GM12878 (cell line): Measurements from ENCODE around the gene ULK4. TPM values are rescaled to one million over a fixed set of nuclear protein-coding genes. Genes with fewer than 3 reads are reported as not detected.

Experiments used
- ATAC-seq: fragments of 200-7000 bp; cut with Tn5 transposase; 3 replicates; pipeline ENCODE4 v1.9.1; 2020; ENCODE audit warnings: mild to moderate bottlenecking, moderate library complexity
- BruUV-seq: library from RNA; stranded (reverse); fragments of 400-500 nt; replicated peaks from 2 replicates; lab custom pipeline; 2021; lab: Mats Ljungman, UMichigan
- CTCF ChIA-PET: fragments of 300-600 bp; sonication (Branson Sonifier 250); formaldehyde crosslinking; extraction: SDS; loops from one replicate; lab custom pipeline; 2021; ENCODE audit warnings: inconsistent platforms; lab: Yijun Ruan, JAX
- POLR2A ChIA-PET: fragments of 350-600 bp; formaldehyde crosslinking; extraction: SDS; loops from one replicate; lab custom pipeline; 2021; ENCODE audit warnings: inconsistent platforms; lab: Charles Lee
- RAD21 ChIA-PET: fragments of 300-600 bp; sonication (Branson Sonifier 250); formaldehyde crosslinking; loops from one replicate; lab custom pipeline; 2023; ENCODE audit warnings: antibody characterized with exemption; ENCODE audit not compliant: unreplicated experiment; lab: Charles Lee
- SMC1A ChIA-PET: fragments of 300-600 bp; sonication (Branson Sonifier 250); formaldehyde crosslinking; loops from one replicate; lab custom pipeline; 2023; ENCODE audit not compliant: unreplicated experiment, uncharacterized antibody; lab: Charles Lee
- DNase-seq: peaks from one replicate; pipeline ENCODE4 v3.0.0-alpha.2; 2011; ENCODE audit warnings: low read depth, low spot score
- FAIRE-seq: peaks from 3 replicates; lab custom pipeline; 2011; peaks lifted over from hg19 to GRCh38; lab: Jason Lieb, UNC
- H2AFZ ChIP-seq: 2 replicates; pipeline ENCODE4 v1.6.0; 2011; ENCODE audit warnings: low read depth, low read length, control low read depth; ENCODE audit not compliant: control insufficient read depth
- H3K27ac ChIP-seq: 2 replicates; pipeline ENCODE4 v1.5.1; 2011; ENCODE audit warnings: control low read depth; ENCODE audit not compliant: control insufficient read depth, insufficient read depth
- H3K27me3 ChIP-seq, 2 experiments: replicated peaks in 1 of 2; 2 replicates each; pipeline versions ENCODE4 v1.6.0 to v1.6.1; 2011; ENCODE audit warnings: low read length in 1 of 2; ENCODE audit not compliant: control insufficient read depth in 2 of 2, insufficient read depth in 2 of 2
- H3K36me3 ChIP-seq, 2 experiments: 2 replicates each; pipeline ENCODE4 v1.5.1; 2011; ENCODE audit warnings: low read length in 1 of 2; ENCODE audit not compliant: control insufficient read depth in 2 of 2, insufficient read depth in 2 of 2
- H3K4me1 ChIP-seq: 2 replicates; pipeline ENCODE4 v1.6.1; 2011; ENCODE audit warnings: mild to moderate bottlenecking, low read length, moderate library complexity, mixed read lengths; ENCODE audit not compliant: control insufficient read depth, insufficient read depth
- H3K4me2 ChIP-seq: 2 replicates; pipeline ENCODE4 v1.6.0; 2011; ENCODE audit warnings: control low read depth; ENCODE audit not compliant: control insufficient read depth, insufficient read depth
- H3K4me3 ChIP-seq: fragments of 200-600 bp; sonication (generic); 2 replicates; pipeline ENCODE4 v1.5.1; 2016
- H3K79me2 ChIP-seq: 2 replicates; pipeline ENCODE4 v1.6.0; 2011; ENCODE audit warnings: low read length; ENCODE audit not compliant: control insufficient read depth, insufficient read depth
- H3K9ac ChIP-seq: 2 replicates; pipeline ENCODE4 v1.8.0; 2011; ENCODE audit warnings: low read length, control low read depth, mixed read lengths; ENCODE audit not compliant: control insufficient read depth, insufficient read depth
- H3K9me3 ChIP-seq: replicated peaks from 3 replicates; pipeline ENCODE4 v1.5.1; 2011; ENCODE audit warnings: mild to moderate bottlenecking, low read length; ENCODE audit not compliant: control insufficient read depth, insufficient read depth
- H4K20me1 ChIP-seq: 2 replicates; pipeline ENCODE4 v1.6.0; 2011; ENCODE audit not compliant: control insufficient read depth, insufficient read depth
- ATF3 ChIP-seq: IDR thresholded peaks from 2 replicates; pipeline ENCODE4 v1.6.1; 2011; ENCODE audit warnings: low read depth, mild to moderate bottlenecking, low read length, moderate library complexity, borderline replicate concordance; ENCODE audit errors: extremely low read depth
- ATF7 ChIP-seq: fragments of 450-650 bp; IDR thresholded peaks from 2 replicates; pipeline ENCODE4 v1.6.1; 2016; ENCODE audit warnings: low read depth, mild to moderate bottlenecking
- IRF3 ChIP-seq: fragments of 450-650 bp; IDR thresholded peaks from 2 replicates; pipeline ENCODE4 v1.6.1; 2014; ENCODE audit warnings: mild to moderate bottlenecking
- MTA2 ChIP-seq: fragments of 450-650 bp; IDR thresholded peaks from 2 replicates; pipeline ENCODE4 v1.6.1; 2016; ENCODE audit warnings: low read depth, mild to moderate bottlenecking, moderate library complexity
- NBN ChIP-seq: fragments of 450-650 bp; IDR thresholded peaks from 2 replicates; pipeline ENCODE4 v1.6.1; 2016
- NR2C1 ChIP-seq: fragments of 450-650 bp; IDR thresholded peaks from 2 replicates; pipeline ENCODE4 v1.6.1; 2017; ENCODE audit warnings: antibody characterized with exemption, mild to moderate bottlenecking, moderate library complexity
- NR2C2 ChIP-seq: IDR thresholded peaks from 2 replicates; pipeline ENCODE4 v1.6.1; 2011; ENCODE audit warnings: borderline replicate concordance, low read depth; ENCODE audit not compliant: control insufficient read depth, insufficient read length
- PAX8 ChIP-seq: fragments of 450-650 bp; IDR thresholded peaks from 2 replicates; pipeline ENCODE4 v1.6.1; 2017; ENCODE audit warnings: mild to moderate bottlenecking, moderate library complexity
- PKNOX1 ChIP-seq: fragments of 450-650 bp; IDR thresholded peaks from 2 replicates; pipeline ENCODE4 v1.6.1; 2016; ENCODE audit warnings: mild to moderate bottlenecking
- POLR2AphosphoS2 ChIP-seq: IDR thresholded peaks from 2 replicates; pipeline ENCODE4 v1.6.1; 2011; ENCODE audit warnings: low read depth, mild to moderate bottlenecking, low read length, improper control_type of control experiment, moderate library complexity
- PRDM15 ChIP-seq: fragments of 450-650 bp; formaldehyde crosslinking; IDR thresholded peaks from 2 replicates; pipeline ENCODE4 v1.4.0; 2020; ENCODE audit warnings: mild to moderate bottlenecking, moderate library complexity
- SIN3A ChIP-seq: IDR thresholded peaks from 2 replicates; pipeline ENCODE4 v1.6.1; 2012; ENCODE audit warnings: low read depth, low read length, improper control_type of control experiment
- SKIL ChIP-seq: fragments of 450-650 bp; IDR thresholded peaks from 2 replicates; pipeline ENCODE4 v1.6.1; 2017; ENCODE audit warnings: mild to moderate bottlenecking, low read depth, inconsistent platforms; ENCODE audit not compliant: poor library complexity, severe bottlenecking
- TAF1 ChIP-seq: IDR thresholded peaks from 2 replicates; pipeline ENCODE4 v1.6.1; 2011; ENCODE audit warnings: mild to moderate bottlenecking, low read depth, low read length, borderline replicate concordance
- TCF3 ChIP-seq: IDR thresholded peaks from 2 replicates; pipeline ENCODE4 v1.6.1; 2012; ENCODE audit warnings: low read depth, mild to moderate bottlenecking, low read length, borderline replicate concordance; ENCODE audit not compliant: insufficient read depth
- WGBS: methylation state at CpG from one replicate; pipeline ENCODE4 v1.1.6; 2016; ENCODE audit warnings: low lambda C conversion rate; ENCODE audit not compliant: insufficient replicate concordance, insufficient coverage; ENCODE audit errors: missing lambda C conversion rate; 5-methylcytosine and 5-hydroxymethylcytosine counted together
- in situ Hi-C: fragments of 300-500 bp; cut with MboI; formaldehyde crosslinking; loops from 9 replicates; pipeline ENCODE4 v1.14.3; 2018; ENCODE audit warnings: mixed read lengths
- intact Hi-C: fragments of 100-400 bp; cut with micrococcal nuclease; formaldehyde crosslinking; loops from one replicate; pipeline ENCODE4 v1.14.2; 2022; ENCODE audit not compliant: unreplicated experiment
- polyA plus RNA-seq, 11 experiments: library from polyadenylated mRNA; depleted of rRNA in 4 of 11; unstranded in 6 of 11; stranded (reverse) in 5 of 11; fragments of >200 nt; fragmentation: Nextera tagmentation in 4 of 11; fragmentation: Illumina TruSeq in 1 of 11; extraction: Ambion mirVana in 4 of 11; extraction: Trizol in 1 of 11; gene quantifications; 1 replicate in 1 of 11; 2 replicates in 10 of 11; pipeline versions ENCODE4 v1.2.1 to v1.2.3, GENCODE V29; 2011 to 2016; ENCODE audit warnings: inconsistent platforms in 2 of 11, missing spikeins in 2 of 11, low read depth in 1 of 11
- total RNA-seq, 4 experiments: library from RNA; depleted of rRNA in 3 of 4; stranded (reverse); fragments of >200 nt in 3 of 4; fragmentation: Illumina TruSeq in 1 of 4; extraction: Trizol in 1 of 4; gene quantifications; 2 replicates each; pipeline versions ENCODE4 v1.2.1 to v1.2.3, GENCODE V29; 2013 to 2021

The ULK4 gene
- total and polyA plus RNA-seq, 10 of the 15 experiments (the other 5 are each of a cell fraction or from before 2014, with no cell fraction given), result 3.5 to 7.6 (median 6.3) TPM

GRCh38 chr3:41578798-41579197, 383.1 kb downstream of the ULK4 start (continued):
- TF ChIP-seq ATF7, result no peak

- ChIA-PET CTCF (no interaction called here), RAD21 (no interaction called here), SMC1A (no interaction called here), POLR2A (no interaction called here)
- Histone ChIP-seq H3K4me1 (peaks cover 4% of the 10 kb centered on the region), H3K4me2 (no peak overlapping the region), H3K4me3 (no peak overlapping the region), H3K9me3 (no peaks in the 10 kb centered on the region), H3K27me3 (no peaks in the 10 kb centered on the region), H3K27ac (no peak overlapping the region), H3K9ac (no peak overlapping the region), H4K20me1 (no peaks in the 10 kb centered on the region; the same call in 1 of the 2 replicates), H2AFZ (no peak overlapping the region), H3K79me2 (no peaks in the 10 kb centered on the region), H3K36me3 (no peaks in the 10 kb centered on the region)
- no TSS peak for BruUV-seq
- intact Hi-C loops, result no loop called here
- DNase-seq, result no peak
- 67% methylated on average over 3 of the region's 3 CpGs for WGBS
- in situ Hi-C loops, result no loop called here
- FAIRE-seq, result no peak
- ATAC-seq, result no peak
- no peak for TF ChIP-seq NR2C1
- no peak for TF ChIP-seq IRF3
- TF ChIP-seq MTA2, result no peak
- TF ChIP-seq ATF3, result no peak
- no peak for TF ChIP-seq PRDM15 (CRISPR knock-in tag)
- TF ChIP-seq SIN3A, result no peak
- no peak for TF ChIP-seq PAX8
- TF ChIP-seq NBN, result no peak
- no peak for TF ChIP-seq TAF1
- TF ChIP-seq TCF3, result no peak
- TF ChIP-seq NR2C2, result no peak
- no peak for TF ChIP-seq SKIL
- TF ChIP-seq PKNOX1, result no peak
- TF ChIP-seq POLR2AphosphoS2, result no peak
Observed at GRCh38 chr3:41575724-41576123, 386.2 kb downstream of the ULK4 start.
